NCI-H1092 treated with DMSO at 0.1 percent for 48 hours (cell line): ENCODE results near the gene MFSD1.

Source experiments
- DNase-seq: peaks from one replicate; lab custom pipeline; 2025; lab: John Stamatoyannopoulos, UW

MFSD1 gene, protein sequence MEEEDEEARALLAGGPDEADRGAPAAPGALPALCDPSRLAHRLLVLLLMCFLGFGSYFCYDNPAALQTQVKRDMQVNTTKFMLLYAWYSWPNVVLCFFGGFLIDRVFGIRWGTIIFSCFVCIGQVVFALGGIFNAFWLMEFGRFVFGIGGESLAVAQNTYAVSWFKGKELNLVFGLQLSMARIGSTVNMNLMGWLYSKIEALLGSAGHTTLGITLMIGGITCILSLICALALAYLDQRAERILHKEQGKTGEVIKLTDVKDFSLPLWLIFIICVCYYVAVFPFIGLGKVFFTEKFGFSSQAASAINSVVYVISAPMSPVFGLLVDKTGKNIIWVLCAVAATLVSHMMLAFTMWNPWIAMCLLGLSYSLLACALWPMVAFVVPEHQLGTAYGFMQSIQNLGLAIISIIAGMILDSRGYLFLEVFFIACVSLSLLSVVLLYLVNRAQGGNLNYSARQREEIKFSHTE

DNA sequence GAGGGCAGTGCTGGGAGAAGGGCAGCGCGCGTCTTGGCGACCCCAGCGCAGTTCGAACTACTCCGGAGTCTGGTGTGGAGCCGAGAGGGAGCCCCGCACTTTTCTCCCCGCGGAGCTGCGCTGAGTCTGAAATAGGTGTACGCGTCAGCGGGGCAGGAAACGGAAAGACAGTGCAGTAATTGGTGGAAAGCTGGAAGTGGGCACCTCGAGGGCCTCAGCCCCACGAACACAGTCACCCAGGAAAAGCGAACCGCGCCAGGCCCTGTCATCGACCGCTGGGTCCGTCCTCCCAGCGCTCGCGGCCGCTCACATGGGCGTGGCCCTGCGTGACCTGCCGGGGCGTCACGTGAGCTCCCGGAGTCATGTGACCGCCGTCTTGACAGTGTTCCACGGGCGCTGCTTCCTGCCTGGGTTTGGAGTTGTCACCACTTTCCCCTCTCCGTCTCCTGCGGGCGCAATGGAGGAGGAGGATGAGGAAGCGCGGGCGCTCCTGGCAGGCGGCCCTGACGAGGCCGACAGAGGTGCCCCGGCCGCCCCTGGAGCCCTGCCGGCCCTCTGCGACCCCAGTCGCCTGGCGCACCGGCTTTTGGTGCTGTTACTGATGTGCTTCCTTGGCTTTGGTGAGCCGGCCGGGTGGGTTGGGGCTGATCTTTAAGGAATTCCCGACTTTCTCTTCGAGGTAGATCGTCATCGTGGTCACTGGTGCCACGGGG, at the start of gene MFSD1:
MFSD1 (plus strand) TSS at position 359 of the 713 bp plus-strand sequence; CDS start at position 458, 99 bp downstream.
- peak; percentile 70 for DNase-seq

DNA sequence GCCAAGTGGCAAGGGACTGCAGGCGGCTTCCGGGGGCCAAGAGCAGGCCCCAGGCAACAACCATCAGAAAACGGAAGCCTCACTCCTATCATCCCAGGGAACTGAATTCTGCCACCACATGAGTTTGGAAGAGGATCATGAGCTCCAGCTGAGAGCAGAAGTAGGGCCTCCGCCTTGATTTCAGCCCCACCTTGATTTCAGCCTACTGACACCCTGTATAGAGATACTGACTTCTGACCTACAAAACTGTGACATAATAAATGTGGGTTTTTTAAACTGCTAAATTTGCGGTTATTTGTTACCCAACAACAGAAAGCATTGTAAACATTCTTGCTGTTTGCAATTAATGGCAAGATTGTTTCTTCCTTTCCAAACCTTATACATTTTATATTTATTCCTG, 48.0 kb upstream of the MFSD1 start:
- no peak for DNase-seq

DNA sequence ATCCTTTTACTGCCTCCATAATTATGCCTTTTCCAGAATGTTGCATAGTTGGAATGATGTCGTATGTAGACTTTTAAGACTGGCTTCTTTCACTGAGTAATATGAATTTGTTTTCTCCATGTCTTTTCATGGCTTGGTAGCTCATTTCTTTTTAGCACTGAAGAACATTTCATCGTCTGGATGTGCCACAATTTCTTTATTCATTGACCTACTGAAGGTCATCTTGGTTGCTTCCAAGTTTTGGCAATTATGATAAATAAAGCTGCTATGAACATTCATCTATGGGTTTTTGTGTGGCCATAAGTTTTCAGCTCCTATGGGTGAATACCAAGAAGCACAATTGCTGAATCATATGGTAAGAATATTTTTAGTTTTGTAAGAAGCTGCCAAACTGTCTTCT, 46.4 kb upstream of the MFSD1 start:
- DNase-seq: no peak

DNA sequence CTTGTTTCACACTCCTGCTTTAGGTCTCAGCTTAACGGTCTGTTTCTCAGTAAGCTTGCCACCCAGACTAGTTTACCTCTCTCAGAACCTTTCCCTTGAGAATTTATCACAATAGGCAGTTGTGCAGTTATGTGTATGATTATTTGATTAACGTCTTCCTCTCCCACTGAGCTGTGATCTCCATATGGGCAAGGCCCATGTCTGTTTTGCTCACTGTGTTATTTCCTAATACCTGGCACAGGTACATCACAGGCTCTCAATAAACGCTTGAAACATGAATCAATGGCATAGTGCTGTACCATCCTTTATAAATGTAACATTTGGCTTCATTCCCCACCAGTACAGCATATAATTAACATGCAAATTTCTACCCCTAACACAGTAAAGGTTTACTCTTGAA, 40.5 kb upstream of the MFSD1 start:
- no peak for DNase-seq

DNA sequence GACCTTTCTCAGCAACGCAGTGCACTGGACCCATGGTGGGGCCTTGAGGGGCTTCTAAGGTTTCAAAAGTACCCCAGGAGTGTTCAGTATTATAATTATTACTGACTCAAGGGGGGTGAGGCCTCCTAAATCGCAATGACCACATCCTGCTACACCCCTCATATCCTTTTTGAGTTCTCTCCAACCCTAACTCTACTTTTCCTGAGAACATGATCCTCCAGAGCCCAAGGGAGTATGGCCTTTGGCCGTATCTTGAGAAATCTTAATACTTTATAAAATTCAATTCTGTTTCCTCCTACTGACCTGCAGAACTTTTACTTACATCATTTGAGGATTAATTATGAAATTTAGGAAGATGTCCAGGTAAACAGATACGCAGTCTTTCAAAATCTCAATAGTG, 39.2 kb upstream of the MFSD1 start:
- no peak for DNase-seq

DNA sequence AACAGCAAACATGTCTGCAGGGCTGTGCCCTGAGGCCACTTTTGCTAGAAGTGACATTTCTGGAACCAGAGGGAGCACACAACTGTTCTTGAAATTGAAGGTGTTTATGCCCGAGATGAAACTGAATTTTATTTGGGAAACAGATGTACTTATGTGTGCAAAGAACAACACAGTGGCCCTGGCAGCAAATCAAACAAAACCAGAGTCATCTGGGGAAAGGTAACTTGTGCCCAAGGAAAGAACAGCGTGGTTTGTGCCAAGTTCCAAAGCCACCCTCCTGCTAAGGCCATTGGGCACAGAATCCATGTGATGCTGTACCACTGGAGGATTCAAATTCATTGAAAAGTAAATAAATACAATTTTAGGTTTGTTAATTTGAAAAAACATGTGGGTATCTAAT, 38.4 kb upstream of the MFSD1 start:
- DNase-seq: no peak

DNA sequence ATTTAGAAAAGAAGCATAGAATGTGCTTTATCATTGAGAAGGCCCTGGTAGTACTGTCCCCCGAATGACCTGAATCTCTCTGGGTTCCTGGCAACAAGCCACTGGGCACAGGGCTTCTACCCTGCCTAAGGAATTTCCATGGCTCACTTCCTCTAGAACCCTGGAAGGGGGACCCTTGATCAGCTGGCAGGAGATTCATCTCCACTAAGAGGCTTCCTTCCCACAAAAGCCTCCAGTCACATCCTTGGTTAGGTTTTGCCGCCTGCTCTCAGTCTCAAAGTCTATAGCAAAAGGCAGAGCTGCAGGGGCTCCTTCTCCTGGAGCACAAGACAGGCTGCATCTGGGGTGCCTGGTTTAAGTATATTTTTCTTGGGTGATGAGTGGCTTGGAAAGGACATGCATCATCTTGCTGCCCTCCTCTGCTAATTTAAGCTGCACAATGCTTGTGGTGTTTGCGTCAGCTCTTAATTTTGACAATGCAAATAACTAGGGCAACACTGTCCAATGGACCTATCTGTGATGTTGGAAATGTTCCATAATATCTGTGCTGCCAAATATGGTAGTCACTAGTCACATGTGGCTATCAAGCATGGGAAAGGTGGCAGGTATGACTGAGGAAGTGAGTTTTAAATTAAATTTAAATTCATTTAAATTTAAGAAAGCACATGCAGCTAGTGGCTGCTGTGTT, 36.2 kb upstream of the MFSD1 start:
- no peak for DNase-seq

DNA sequence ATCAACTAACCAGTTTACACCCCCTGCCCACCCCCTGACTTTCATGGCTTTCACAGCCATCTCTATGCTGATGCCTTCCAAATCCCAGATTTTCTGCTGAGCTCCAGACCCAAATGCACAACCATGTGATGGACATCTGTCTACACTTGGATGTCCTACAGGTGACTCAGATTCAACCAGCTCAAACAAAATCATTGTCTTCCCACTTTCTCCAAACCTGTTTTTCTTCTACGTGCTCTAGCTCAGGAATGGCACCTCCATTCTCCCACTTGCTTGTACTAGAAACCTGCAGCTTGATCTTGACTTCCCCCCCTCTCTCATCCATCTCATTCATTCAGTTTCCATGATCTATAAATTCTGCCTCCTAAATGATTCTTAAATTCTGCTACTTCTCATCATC, 35.5 kb upstream of the MFSD1 start:
- DNase-seq: no peak

DNA sequence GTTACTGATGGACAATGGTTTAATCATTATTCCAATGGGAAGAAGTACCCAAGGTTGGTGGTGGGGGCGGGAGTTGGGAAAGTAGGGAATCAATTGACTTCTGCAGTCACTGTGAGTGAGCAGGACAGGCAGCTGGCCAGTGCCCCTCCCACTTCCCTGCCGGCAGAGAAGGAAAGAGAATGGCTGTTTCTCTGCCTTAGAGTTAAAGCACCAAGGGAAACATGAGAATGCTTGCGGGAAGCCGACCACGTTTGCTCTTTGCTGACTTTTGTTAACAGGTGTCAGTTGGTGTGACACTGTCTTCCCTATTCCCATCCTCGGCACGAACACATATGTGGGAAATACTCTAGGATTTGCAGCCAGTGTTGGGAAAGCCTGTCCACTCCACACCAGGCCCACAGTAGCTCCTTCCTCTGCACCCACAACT, 33.5 kb upstream of the MFSD1 start:
- no peak for DNase-seq

DNA sequence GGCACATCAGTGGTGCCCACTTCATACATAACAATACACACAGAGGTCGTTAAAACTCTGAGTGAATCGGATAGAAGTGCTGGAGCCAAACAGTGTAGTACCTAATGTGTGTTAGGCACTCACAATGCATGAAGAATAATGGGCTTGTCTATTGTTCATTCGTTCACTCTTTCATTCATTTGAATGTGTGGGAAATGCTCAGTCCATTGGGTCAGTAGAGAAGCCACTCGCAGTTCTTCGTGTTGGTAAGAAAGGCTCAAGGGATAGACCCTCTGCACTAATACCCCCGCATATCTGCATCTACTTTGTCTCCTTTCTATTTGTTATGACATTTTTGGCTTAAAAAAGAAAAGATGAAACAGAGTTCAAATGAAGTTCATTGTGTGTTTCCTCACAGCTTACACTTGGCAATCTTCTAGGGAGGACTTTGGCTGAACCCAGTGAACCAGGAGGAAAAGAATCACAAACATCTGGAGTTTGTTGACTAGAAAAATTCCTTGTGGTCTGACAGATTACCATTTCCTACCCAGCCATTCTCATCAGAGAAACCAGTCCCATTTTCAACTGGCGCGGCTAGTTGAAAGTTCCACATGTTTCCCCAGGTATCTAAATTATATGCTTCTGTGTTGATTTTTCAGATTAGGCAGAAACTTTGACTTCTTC, 32.8 kb upstream of the MFSD1 start:
- DNase-seq: no peak

DNA sequence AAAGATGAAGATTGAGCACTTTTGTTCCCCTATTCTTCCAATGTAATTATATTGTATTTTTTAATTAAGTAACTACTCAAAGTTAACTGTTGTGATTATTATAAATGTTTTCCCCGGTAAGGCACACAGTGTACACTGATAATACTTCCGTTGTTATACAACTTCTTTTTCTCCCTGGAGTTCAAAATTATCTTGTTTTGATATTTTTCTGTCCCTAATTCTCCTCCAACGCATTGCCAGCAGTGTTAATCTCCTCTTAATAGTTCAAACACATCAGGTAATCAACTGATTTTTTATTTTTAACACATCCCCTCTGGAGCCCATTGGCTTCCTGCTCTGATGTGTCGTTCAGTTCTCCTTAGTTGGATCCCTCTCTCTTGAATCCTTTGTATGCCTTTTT, 32.3 kb upstream of the MFSD1 start:
- DNase-seq: no peak

DNA sequence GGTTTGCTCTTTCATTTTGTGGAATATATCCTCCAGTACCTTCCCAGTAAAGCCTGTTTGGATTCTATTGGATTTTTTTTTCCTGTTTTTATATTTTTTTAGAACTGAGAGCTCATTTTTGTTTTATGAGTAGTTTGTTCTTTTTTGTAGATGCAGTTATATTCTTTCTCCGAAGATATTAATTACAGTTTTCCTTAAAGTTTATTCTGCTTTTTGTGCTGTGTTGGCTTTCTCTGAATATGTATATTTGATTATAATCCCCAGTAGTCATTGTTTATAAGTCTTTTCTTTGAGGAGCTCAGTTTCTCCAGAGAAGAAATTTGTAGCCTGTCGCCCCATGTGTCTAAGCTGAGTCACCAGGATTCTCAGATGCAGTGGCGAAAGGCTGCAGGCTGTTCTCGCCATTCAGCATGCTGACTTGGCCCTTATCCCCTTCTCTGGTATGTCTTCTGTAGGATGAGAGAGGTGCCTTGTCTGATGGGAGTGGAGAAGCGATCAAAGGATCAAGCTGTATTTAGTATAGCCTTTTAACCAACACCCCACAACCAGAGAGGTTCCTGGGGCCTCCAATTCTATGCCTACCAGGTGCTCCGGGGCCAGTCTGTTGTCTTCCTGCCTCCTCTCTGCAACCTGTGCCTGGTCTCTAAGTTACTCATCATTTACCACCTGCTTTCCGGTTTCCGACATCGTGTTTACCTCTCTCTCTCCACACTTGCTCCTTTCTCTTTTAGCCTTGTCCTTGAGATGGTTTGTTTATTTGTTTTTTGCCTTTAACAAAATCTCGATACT, 31.7 kb upstream of the MFSD1 start:
- no peak for DNase-seq

DNA sequence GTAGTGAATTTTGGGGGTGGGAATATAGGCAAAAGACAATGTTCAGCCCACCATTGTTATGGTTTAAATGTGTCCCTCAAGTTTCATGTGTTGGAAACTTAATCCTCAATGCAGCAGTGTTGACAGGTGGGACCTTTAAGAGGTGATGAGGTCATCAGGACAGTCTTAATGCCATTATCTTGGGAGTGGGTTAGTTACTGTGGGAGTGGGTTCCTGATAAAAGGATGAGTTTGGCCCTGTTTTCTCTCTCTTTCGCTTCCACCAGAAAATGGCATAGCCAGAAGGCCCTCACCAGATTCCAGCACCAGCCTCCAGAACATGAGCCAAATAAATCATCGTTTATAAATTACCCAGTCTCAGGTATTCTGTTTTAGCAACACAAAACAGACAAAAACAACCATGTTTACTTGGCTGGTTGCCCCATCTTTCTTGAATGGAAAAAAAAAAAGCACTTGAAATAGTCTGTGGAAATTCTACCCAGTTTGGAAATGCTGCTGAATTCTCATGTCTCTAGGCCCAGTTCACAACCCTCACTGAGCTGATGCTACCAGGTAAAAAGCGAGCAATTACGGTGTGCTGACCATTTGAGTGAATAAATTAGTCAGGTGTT, 31.0 kb upstream of the MFSD1 start:
- no peak for DNase-seq

DNA sequence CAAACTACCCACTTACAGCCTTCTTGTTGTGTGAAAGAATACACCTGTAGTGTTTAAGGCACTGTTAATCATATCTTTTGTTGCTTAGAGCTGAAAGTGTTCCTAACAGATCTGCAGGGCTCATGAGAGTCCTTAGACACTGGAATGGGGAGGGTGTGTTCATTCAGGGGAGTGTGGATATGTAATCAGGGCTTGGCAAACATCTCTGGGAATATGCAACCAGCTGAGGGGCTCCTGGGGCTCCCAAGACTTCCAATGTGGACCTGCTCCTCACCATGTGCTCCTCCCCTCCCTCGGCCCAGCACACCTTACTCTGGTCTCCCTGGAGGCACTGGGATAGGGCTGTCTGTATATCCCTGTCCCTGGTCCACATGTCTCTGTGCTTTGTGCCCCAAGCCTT, 30.3 kb upstream of the MFSD1 start:
- no peak for DNase-seq

DNA sequence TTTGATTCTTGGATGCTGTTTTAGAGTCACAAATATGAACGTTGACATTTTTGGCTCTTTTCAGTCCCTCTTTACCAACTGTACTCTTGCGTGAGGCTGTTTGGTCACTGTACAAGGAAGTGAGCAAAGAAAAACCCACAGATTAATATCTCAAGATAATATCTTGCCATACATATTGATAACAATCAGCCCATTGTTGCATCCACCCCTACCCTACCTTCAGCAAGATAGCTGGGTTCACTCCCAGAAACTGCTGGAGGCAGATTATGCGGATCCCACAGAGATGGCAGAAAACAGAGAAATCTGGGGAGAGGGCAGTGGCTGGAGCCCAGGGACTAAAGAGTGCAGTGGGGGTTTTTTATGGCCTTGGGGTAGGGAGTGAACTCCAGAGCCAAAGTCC, 29.9 kb upstream of the MFSD1 start:
- DNase-seq: no peak

DNA sequence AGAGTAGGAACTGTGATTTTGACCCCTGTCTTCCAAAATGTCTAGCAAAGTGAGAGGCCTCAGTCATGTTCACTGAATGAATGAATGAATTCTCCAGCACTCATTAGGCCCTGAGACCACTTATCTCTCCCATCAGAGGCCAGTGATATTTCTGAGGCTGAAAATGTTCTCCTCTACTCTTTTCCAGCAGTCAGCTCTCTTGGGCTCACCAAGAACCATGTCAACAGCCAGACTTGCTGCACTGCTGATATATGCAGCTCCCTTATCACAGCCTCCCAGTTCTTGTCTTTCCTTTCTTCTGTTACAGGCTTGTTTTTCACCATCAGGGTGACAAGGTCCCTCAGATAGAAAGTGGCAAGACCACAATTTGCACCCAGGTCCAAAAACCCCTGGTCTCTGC, 28.7 kb upstream of the MFSD1 start:
- DNase-seq: no peak

DNA sequence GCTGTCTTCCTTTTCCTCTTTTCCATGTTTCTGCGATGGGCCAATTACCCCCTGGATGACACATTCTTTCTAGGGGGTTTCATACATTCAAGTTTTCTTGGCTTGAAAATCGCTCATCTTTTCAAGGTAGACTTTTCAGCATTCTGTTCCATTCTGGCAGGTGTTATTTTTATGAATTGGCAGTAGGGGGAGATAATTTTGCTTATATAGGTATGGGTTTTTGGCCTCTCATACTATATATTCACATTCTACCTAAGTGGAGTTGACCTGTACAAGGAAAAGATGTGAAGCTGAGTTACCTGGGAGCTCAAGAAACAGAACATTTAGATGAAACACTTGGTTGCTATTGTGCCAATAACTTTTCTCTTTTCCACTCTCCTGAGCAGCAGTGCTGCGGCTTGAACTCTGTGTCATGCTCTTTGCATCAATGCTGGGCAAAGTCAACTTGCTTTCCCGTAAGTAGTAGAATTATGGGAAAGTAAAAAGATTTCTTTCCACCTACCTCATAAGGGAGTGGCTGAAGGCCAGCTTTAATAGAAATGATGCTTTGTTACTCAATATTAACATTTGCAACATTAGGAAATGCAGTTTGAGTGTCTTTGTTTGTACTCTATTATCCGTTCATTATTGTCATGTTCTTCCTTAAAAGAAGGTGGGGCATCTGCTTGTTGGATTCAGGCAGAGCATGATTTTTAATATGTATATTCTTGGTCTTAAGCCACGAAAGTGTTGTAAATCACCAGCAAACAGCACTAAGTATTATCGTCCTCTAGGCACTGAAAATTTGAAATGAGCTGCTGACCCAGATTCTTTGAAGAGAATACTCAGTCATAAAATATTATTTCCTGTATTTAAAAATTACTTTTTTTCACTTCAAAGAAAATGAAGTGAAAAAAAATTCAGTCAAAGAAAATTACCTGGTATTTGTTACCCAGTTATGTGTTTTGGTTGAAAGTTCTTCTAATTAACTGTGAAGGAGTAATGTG, 27.7 kb upstream of the MFSD1 start:
- no peak for DNase-seq

DNA sequence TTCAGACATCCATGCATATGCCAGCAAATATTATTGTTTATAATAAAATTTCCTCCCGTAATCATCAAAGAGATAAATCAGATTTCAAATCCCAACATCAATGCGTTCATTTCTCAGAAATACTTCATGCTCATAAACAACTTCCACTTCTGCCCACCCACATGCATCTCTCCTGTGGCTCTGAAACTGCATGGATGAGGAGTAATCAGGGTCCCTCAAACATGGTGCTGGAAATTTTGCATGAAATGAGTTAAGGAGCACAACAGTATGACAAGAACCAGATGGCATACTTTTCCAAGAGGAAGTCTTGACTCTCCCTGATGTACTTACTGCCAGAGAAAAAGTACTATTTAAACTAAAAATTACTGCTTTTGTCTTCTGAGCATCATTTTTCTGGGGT, 26.9 kb upstream of the MFSD1 start:
- no peak for DNase-seq

DNA sequence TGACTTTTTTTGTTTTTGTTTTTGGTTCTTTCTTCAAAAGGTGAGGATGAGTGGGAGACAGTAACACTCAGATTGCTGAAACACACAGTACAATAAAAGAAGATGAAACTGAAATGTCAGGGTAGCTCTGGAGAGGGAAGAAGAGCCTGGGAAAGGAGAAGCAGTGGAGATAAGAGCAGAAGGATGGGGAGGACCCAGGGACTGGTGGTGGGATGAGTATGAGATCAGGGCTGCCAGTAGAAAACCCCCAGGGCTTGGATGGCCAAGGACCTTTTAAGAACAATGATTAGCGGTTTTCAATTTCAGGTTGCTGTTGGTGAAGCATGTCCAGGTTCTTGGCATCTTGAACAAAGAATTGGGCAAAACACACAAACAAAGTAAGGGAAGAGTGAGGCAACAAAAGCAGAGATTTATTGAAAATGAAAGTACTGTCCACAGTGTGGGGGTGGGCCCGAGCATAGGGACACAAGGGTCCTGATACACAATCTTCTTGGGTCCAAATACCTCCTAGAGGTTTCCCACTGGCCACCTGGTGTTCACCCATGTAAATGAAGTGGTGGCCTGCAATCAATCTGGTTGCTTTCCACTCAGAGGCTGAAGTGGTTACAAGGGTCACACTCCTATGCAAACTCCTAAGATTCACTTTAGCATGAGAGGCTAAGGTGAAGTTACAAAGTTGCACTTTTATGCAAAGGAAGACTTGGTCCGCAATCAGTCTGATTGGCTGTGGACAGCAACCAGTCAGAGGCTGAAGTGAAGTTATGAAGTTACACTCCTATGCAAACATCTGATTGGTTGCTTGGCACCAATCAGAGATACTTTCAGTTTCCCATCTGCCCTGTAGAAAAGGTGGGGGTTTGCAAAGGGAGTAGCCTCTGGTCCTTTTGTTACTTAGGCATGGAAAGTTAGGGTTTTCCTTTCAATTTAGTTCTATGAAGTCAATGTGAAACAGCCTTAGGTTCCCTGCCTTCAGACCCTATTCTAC, 26.1 kb upstream of the MFSD1 start:
- DNase-seq: no peak
